ENCODE results near the gene LCLAT1. TPM values are rescaled to one million over a fixed set of nuclear protein-coding genes. Genes with fewer than 3 reads are reported as not detected.

The LCLAT1 gene
- polyA plus RNA-seq, 1 experiment: 10.8 TPM

- DNase-seq (ENCODE audit: low read depth): no peak
- H3K4me3 ChIP-seq (ENCODE audit: low read depth, low read length): no peak overlapping the region
- no peak for TF ChIP-seq CTCF (IDR thresholded peaks at IDR 0.05; ENCODE audit: insufficient read depth, low read depth, low read length)
- CTCF ChIA-PET: no interaction called here
- no peaks in the 10 kb centered on the region for H3K27me3 ChIP-seq (ENCODE audit: control insufficient read depth, insufficient read depth, low read length)
- POLR2A ChIA-PET: no interaction called here
- H3K36me3 ChIP-seq (ENCODE audit: control insufficient read depth, insufficient read depth, low read length): no peaks in the 10 kb centered on the region
Observed at GRCh38 chr2:30499681-30500080, 52.6 kb downstream of the LCLAT1 start.

DNA sequence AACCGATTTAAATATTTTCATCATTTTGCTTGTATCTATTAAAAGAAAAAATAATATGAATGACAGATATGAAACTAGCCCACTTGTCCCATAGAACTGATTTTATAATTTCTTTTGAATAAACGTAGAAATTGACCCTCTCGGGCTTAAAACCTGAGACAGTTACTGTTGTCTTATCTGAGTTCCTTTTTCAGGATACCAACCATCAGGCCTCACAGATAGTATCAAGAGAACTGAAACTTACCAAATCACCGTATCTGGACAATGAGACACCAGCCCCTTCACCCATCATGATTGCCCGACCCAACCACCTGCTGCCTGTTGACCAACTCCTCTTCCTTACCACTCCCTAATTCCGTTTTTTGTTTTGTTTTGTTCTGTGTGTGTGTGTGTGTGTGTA is 53.7 kb downstream of the LCLAT1 start:
- Histone ChIP-seq H3K27me3 (ENCODE audit: control insufficient read depth, insufficient read depth, low read length) (no peaks in the 10 kb centered on the region), H3K4me3 (ENCODE audit: low read depth, low read length) (no peak overlapping the region), H3K36me3 (ENCODE audit: control insufficient read depth, insufficient read depth, low read length) (no peaks in the 10 kb centered on the region)
- TF ChIP-seq CTCF (IDR thresholded peaks at IDR 0.05; ENCODE audit: insufficient read depth, low read depth, low read length): no peak
- CTCF ChIA-PET: no interaction called here
- POLR2A ChIA-PET: no interaction called here
- no peak for DNase-seq (ENCODE audit: low read depth)

DNA sequence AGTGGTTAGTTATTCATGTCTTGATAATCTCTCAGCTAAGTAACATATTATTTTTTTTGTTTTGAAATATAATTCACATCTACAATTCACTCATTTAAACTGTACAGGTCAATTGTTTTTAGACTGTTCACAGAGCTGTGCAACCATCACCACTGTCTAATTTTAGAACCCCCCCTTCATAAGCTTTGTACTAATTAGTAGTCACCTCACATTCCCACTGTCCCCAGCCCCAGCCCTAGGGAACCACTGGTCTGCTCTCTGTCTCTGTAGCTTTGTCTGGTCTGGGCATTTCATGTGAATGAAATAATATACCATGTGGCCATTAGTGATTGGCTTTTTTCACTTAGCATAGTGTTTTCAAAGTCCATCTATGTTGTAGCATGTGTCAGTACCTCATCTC is 55.3 kb downstream of the LCLAT1 start:
- H3K4me3 ChIP-seq (ENCODE audit: low read depth, low read length): no peak overlapping the region
- no peak for DNase-seq (ENCODE audit: low read depth)
- CTCF ChIA-PET: interaction anchor here (1.3 kb wide), 1 partner anchor 265 kb away, joined by 3 read pairs; no protein-coding TSS in a partner anchor
- no peaks in the 10 kb centered on the region for H3K27me3 ChIP-seq (ENCODE audit: control insufficient read depth, insufficient read depth, low read length)
- POLR2A ChIA-PET: no interaction called here
- H3K36me3 ChIP-seq (ENCODE audit: control insufficient read depth, insufficient read depth, low read length): no peaks in the 10 kb centered on the region
- no peak for TF ChIP-seq CTCF (IDR thresholded peaks at IDR 0.05; ENCODE audit: insufficient read depth, low read depth, low read length)

- CTCF ChIA-PET: interaction anchor here (1.3 kb wide), 1 partner anchor 266 kb away, joined by 3 read pairs; no protein-coding TSS in a partner anchor
- POLR2A ChIA-PET: no interaction called here
- no peak for DNase-seq (ENCODE audit: low read depth)
- Histone ChIP-seq H3K27me3 (ENCODE audit: control insufficient read depth, insufficient read depth, low read length) (no peaks in the 10 kb centered on the region), H3K4me3 (ENCODE audit: low read depth, low read length) (no peak overlapping the region), H3K36me3 (ENCODE audit: control insufficient read depth, insufficient read depth, low read length) (no peaks in the 10 kb centered on the region)
- no peak for TF ChIP-seq CTCF (IDR thresholded peaks at IDR 0.05; ENCODE audit: insufficient read depth, low read depth, low read length)
Observed at GRCh38 chr2:30503007-30503694, 56.1 kb downstream of the LCLAT1 start.

DNA sequence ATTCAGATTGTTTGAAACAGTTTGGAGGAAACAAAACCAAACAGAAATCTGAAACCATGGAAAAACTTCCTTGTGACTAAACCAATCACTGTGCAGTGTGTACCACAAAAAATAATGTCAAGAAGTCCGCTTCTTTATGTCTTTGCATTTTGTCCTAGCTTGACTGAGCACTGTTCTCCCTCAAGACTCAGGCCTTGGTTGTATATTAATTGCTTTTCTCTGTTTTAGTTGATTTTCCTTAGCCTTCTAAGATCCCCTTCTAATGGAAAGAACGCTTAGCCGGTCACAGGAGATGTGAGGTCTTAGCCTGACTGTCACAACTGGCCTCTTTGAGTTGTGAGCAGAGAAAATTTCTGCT is 56.6 kb downstream of the LCLAT1 start:
- ChIA-PET POLR2A (no interaction called here), CTCF (no interaction called here)
- Histone ChIP-seq H3K4me3 (ENCODE audit: low read depth, low read length) (no peak overlapping the region), H3K27me3 (ENCODE audit: control insufficient read depth, insufficient read depth, low read length) (no peaks in the 10 kb centered on the region), H3K36me3 (ENCODE audit: control insufficient read depth, insufficient read depth, low read length) (no peaks in the 10 kb centered on the region)
- DNase-seq (ENCODE audit: low read depth): no peak
- TF ChIP-seq CTCF (IDR thresholded peaks at IDR 0.05; ENCODE audit: insufficient read depth, low read depth, low read length): no peak
